ENCODE results near the gene HOXC9.

GRCh38 chr12:54033980-54034784 lies 34.2 kb downstream of the HOXC9 start:
- TF ChIP-seq CTCF (IDR thresholded peaks at IDR 0.05 in 8 of 11, conservative IDR thresholded peaks at IDR 0.05 in 3 of 11) (no peak), POLR2AphosphoS5 (IDR thresholded peaks at IDR 0.05) (no peak), POLR2A (IDR thresholded peaks at IDR 0.05) (no peak)
